Ovary (tissue), 10 donors: ENCODE results near the gene DCAF12L1. TPM values are rescaled to one million over a fixed set of nuclear protein-coding genes. Genes with fewer than 3 reads are reported as not detected.

Experiments used
- DNase-seq, 5 donors: peaks; one replicate each; pipeline ENCODE4 v3.0.0-alpha.2; 2019 to 2020
- H3K27ac ChIP-seq, 2 donors: fragments of 200-600 bp; one replicate each; pipeline versions ENCODE4 v1.5.1 to v1.8.0; 2019 to 2022
- H3K27me3 ChIP-seq: fragments of 200-600 bp; one replicate; pipeline ENCODE4 v1.8.0; 2022
- H3K36me3 ChIP-seq: fragments of 200-600 bp; sonication (generic); one replicate; pipeline ENCODE4 v1.5.1; 2019
- H3K4me1 ChIP-seq: one replicate; pipeline ENCODE4 v1.8.1; 2013; ENCODE audit warnings: mild to moderate bottlenecking, moderate library complexity; ENCODE audit not compliant: insufficient read depth
- H3K4me3 ChIP-seq: fragments of 200-600 bp; sonication (generic); one replicate; pipeline ENCODE4 v1.5.1; 2017
- H3K9me3 ChIP-seq, 2 donors: fragments of 200-600 bp in 1 of 2; sonication (generic) in 1 of 2; one replicate each; pipeline versions ENCODE4 v1.5.1 to v1.8.1; 2013 to 2019; ENCODE audit warnings: mild to moderate bottlenecking in 1 of 2, moderate library complexity in 1 of 2
- EP300 ChIP-seq: sonication (generic); formaldehyde crosslinking; IDR thresholded peaks from one replicate; pipeline ENCODE4 v1.6.1; 2017; ENCODE audit warnings: antibody characterized with exemption
- POLR2A ChIP-seq: fragments of 450-650 bp; IDR thresholded peaks from one replicate; pipeline ENCODE4 v1.6.1; 2017; ENCODE audit warnings: antibody characterized with exemption, mild to moderate bottlenecking, moderate library complexity
- WGBS, 3 donors: extraction: QIAGEN DNeasy Blood & Tissue Kit in 1 of 3; methylation state at CpG; one replicate each; pipeline versions ENCODE4 v1.1.5 to v1.1.7; 2013 to 2017; 5-methylcytosine and 5-hydroxymethylcytosine counted together
- intact Hi-C, 4 donors: fragments of 100-400 bp; cut with DNase I; formaldehyde crosslinking; loops; one replicate each; pipeline versions ENCODE4 v1.11.0 to v1.15.1; 2022 to 2023
- long read RNA-seq, 3 donors: library from polyadenylated mRNA in 2 of 3; unstranded in 2 of 3; transcript quantifications; one replicate each; pipeline ENCODE4 v2.0.0 and lab custom pipeline, GENCODE V29; 2021 to 2026
- polyA plus RNA-seq, 2 donors: library from polyadenylated mRNA; stranded (reverse); fragments of 200-250 nt in 1 of 2; fragments of 350-450 nt in 1 of 2; fragmentation: Illumina TruSeq in 1 of 2; extraction: RNeasy Lipid Tissue Mini Kit (QIAGEN cat#74804) in 1 of 2; gene quantifications; one replicate each; pipeline ENCODE4 v1.2.3, GENCODE V29; 2013 to 2014
- total RNA-seq, 7 donors: library from RNA; depleted of rRNA in 2 of 7; stranded (reverse); fragments of >200 nt in 2 of 7; fragmentation: NEBNext Ultra II Directional in 3 of 7; extraction: Animal tissue kit (Norgen Biotek cat#: 25700) in 3 of 7; gene quantifications; one replicate each; pipeline versions ENCODE4 v1.1.0 to v1.2.4, GENCODE V29; 2016 to 2023
- TF ChIP-seq, protein P1 (sequence below), 3 donors: fragments of 450-650 bp in 2 of 3; fragments of 200-600 bp in 1 of 3; IDR thresholded peaks; one replicate each; pipeline versions ENCODE4 v1.5.1 to v1.8.0; 2016 to 2022; ENCODE audit warnings: antibody characterized with exemption in 3 of 3, mild to moderate bottlenecking in 1 of 3
- donor health status: DM: no; HTN: no; CAD: no; lungs with moderate emphysema.
- donor health status: DM: no; HTN: no; CAD: no.
- donor health status: Bipolar disorder and iron deficiency.
- donor health status: DM: yes; HTN: yes; CAD: no.
- donor health status: DM: no; HTN: no; CAD: no.
- donor health status: DM: yes; HTN: yes; CAD: no.

DCAF12L1 gene
- total RNA-seq (1 to 10 TPM in 5 of 7 donors, under 1 TPM in 2; 0.24 to 4.1 (median 1.9) TPM), polyA plus RNA-seq (1 to 10 TPM; 1.3 to 1.7 TPM)
- long read RNA-seq, donor 1, partial matches to known transcripts: 0 of 3 reads
- long read RNA-seq, donor 1, other reads (novel, unspliced or antisense): 0 of 3 reads
- long read RNA-seq, donor 2, transcript DCAF12L1-201 (2 exons, 3,382 nt): major isoform, 7 of 7 reads
- long read RNA-seq, donor 2, partial matches to known transcripts: 0 of 7 reads
- long read RNA-seq, donor 2, other reads (novel, unspliced or antisense): 0 of 7 reads
- long read RNA-seq, donor 3, transcript DCAF12L1-201 (2 exons, 3,382 nt): major isoform, 5 of 5 reads
- long read RNA-seq, donor 3, partial matches to known transcripts: 0 of 5 reads
- long read RNA-seq, donor 3, other reads (novel, unspliced or antisense): 0 of 5 reads

GRCh38 chrX:126552313-126553022, at the start of gene DCAF12L1:
DCAF12L1 (minus strand) TSS chrX:126552814; CDS start chrX:126552608, 206 bp downstream.
- 30 to 45% (median 34%) methylated on average over 74 to 83 of the region's 83 CpGs for WGBS, 3 donors
- peak; percentile 17 to 52 (median 37) for DNase-seq
- Histone ChIP-seq H3K36me3 (no peaks in the 10 kb centered on the region), H3K4me3 (no peak within 1 kb of the TSS), H3K27me3 (no peaks in the 10 kb centered on the region), H3K4me1 (no peaks in the 10 kb centered on the region), H3K9me3 (no peaks in the 10 kb centered on the region), H3K27ac (no peak within 1 kb of the TSS)
- TF ChIP-seq, protein P1, sequence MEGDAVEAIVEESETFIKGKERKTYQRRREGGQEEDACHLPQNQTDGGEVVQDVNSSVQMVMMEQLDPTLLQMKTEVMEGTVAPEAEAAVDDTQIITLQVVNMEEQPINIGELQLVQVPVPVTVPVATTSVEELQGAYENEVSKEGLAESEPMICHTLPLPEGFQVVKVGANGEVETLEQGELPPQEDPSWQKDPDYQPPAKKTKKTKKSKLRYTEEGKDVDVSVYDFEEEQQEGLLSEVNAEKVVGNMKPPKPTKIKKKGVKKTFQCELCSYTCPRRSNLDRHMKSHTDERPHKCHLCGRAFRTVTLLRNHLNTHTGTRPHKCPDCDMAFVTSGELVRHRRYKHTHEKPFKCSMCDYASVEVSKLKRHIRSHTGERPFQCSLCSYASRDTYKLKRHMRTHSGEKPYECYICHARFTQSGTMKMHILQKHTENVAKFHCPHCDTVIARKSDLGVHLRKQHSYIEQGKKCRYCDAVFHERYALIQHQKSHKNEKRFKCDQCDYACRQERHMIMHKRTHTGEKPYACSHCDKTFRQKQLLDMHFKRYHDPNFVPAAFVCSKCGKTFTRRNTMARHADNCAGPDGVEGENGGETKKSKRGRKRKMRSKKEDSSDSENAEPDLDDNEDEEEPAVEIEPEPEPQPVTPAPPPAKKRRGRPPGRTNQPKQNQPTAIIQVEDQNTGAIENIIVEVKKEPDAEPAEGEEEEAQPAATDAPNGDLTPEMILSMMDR (IDR thresholded peaks at IDR 0.05): no peak
- TF ChIP-seq POLR2A: no peak
- TF ChIP-seq EP300: no peak
- intact Hi-C loops: no loop called here

DNA sequence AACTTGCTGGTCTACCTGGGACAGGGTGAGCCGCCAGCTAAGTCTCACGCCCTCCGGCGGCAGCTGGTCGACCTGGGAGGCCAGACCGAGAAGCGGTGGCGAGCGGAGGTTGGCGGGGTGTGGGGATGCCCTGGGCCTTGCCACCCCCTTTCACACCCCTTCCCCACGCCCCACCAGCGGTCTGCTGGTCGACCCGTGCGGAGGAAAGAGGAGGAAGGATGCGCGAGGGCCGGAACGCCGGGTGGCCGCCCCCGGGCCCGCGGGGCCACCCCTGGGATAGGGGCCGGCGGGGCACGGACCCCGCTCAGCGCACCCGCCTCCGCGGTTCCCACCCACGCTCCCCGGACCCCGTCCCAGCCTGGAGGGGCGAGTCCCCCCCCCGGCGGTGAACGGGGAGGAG, 28.3 kb upstream of the DCAF12L1 start:
- H3K27ac ChIP-seq: no peak overlapping the region
- WGBS, 3 donors: 37 to 52% (median 42%) methylated on average over 39 of the region's 39 CpGs
- intact Hi-C loops: no loop called here
- TF ChIP-seq, protein P1 (IDR thresholded peaks at IDR 0.05): no peak
- no peaks in the 10 kb centered on the region for H3K4me1 ChIP-seq
- no peaks in the 10 kb centered on the region for H3K27me3 ChIP-seq
- no peaks in the 10 kb centered on the region for H3K9me3 ChIP-seq
- no peak overlapping the region for H3K4me3 ChIP-seq
- H3K36me3 ChIP-seq: no peaks in the 10 kb centered on the region
- DNase-seq: no peak

GRCh38 chrX:126575911-126576310, 23.3 kb upstream of the DCAF12L1 start:
- Histone ChIP-seq H3K27ac (no peak overlapping the region), H3K27me3 (no peaks in the 10 kb centered on the region), H3K4me1 (no peaks in the 10 kb centered on the region), H3K4me3 (no peak overlapping the region), H3K9me3 (no peaks in the 10 kb centered on the region), H3K36me3 (no peaks in the 10 kb centered on the region)
- DNase-seq: no peak
- TF ChIP-seq POLR2A (no peak), EP300 (no peak)
- TF ChIP-seq, protein P1 (IDR thresholded peaks at IDR 0.05): no peak
- WGBS, 3 donors: 36 to 59% (median 42%) methylated on average over 1 of the region's 1 CpG
- intact Hi-C loops: no loop called here

DNA sequence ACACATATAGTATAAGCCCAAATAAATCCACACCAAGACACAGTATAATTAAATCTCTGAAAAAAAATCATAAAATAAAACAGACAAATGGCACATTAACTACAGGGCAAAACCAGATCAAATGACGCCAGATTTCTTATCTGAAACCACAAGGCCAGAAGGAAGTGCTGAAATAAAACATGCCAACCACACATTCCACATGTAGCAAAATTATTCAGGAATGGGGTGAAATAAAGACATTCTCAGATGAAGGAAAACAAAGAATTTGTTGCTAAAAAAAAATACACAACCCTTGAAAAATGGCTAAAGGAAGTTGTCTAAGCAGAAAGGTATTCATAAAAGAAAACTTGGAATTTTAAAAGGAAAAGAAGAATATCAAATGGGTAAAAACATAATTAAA, 4.5 kb upstream of the DCAF12L1 start:
- intact Hi-C loops: no loop called here
- DNase-seq: no peak
- H3K4me3 ChIP-seq: no peak overlapping the region
- TF ChIP-seq POLR2A: no peak
- TF ChIP-seq, protein P1 (IDR thresholded peaks at IDR 0.05): no peak
- no peak for TF ChIP-seq EP300
- no peaks in the 10 kb centered on the region for H3K27me3 ChIP-seq
- H3K9me3 ChIP-seq: no peaks in the 10 kb centered on the region
- H3K27ac ChIP-seq: no peak overlapping the region
- WGBS, 3 donors: 30 to 45% (median 41%) methylated on average over 1 of the region's 1 CpG
- no peaks in the 10 kb centered on the region for H3K36me3 ChIP-seq
- H3K4me1 ChIP-seq: no peaks in the 10 kb centered on the region
